Activated CD4-positive, alpha-beta T cell treated with anti-CD3 and anti-CD28 coated beads for 36 hours (primary cell): ENCODE data around the gene HENMT1. TPM values are rescaled to one million over a fixed set of nuclear protein-coding genes. Genes with fewer than 3 reads are reported as not detected.

Experiments
- ATAC-seq: fragments of 200-7000 bp; cut with Tn5 transposase; one replicate; pipeline ENCODE4 v1.10.0; 2021; ENCODE audit warnings: mild to moderate bottlenecking, moderate library complexity
- CTCF ChIA-PET: fragments of 350-600 bp; sonication (Branson Sonifier 250); formaldehyde crosslinking; loops from one replicate; lab custom pipeline; 2021; ENCODE audit warnings: antibody characterized with exemption; lab: Charles Lee
- POLR2A ChIA-PET: fragments of 350-600 bp; sonication (Branson Sonifier 250); formaldehyde crosslinking; loops from one replicate; lab custom pipeline; 2021; ENCODE audit warnings: antibody characterized with exemption, inconsistent platforms; lab: Charles Lee
- DNase-seq: peaks from one replicate; pipeline ENCODE4 v3.0.0-alpha.2; 2020
- H3K27ac Mint-ChIP-seq: one replicate; pipeline ENCODE4 v1.8.0; 2021; ENCODE audit warnings: mixed read lengths
- H3K27me3 Mint-ChIP-seq: one replicate; pipeline ENCODE4 v1.8.0; 2021; ENCODE audit warnings: mixed read lengths
- H3K36me3 Mint-ChIP-seq: one replicate; pipeline ENCODE4 v1.8.0; 2021; ENCODE audit warnings: low read depth, mixed read lengths
- H3K4me1 Mint-ChIP-seq: one replicate; pipeline ENCODE4 v1.8.0; 2021; ENCODE audit warnings: mixed read lengths
- H3K4me3 Mint-ChIP-seq: one replicate; pipeline ENCODE4 v1.8.0; 2021; ENCODE audit warnings: mild to moderate bottlenecking, moderate library complexity, mixed read lengths
- H3K9me3 Mint-ChIP-seq: one replicate; pipeline ENCODE4 v1.8.0; 2021; ENCODE audit warnings: low read depth, mixed read lengths
- intact Hi-C, 2 experiments: fragments of 100-400 bp; cut with DNase I in 1 of 2; cut with micrococcal nuclease in 1 of 2; formaldehyde crosslinking; loops; one replicate each; pipeline versions ENCODE4 v1.14.2 to v1.15.1; 2022 to 2024; cut with DNase I, micrococcal nuclease
- total RNA-seq, 2 experiments: library from RNA; stranded (reverse); gene quantifications; one replicate each; pipeline ENCODE4 v1.2.3, GENCODE V29; 2021

HENMT1 gene
- total RNA-seq, 2 experiments from 2014 or later = 14.6 to 20.6 TPM

DNA sequence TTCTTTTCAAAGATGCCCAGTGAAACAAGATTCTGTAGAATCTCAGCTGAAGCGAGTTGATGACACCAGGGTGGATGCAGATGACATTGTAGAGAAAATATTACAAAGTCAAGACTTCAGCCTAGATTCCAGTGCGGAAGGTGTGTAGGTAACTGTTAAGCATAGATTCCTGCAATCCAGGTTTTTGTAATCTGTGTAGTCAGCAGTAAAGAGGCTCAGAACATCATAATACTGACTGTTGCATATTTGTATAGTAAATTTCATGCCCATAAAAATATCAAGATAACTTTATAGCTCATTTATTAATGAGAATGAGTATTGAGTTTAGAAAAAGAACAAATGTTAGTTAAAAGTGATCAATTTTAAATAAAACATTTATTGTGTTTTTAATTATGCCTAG lies 32.2 kb downstream of the HENMT1 start:
- no peak for ATAC-seq
- peaks cover 2% of the 10 kb centered on the region for H3K36me3 Mint-ChIP-seq
- intact Hi-C loops = no loop called here
- H3K4me3 Mint-ChIP-seq = no peak overlapping the region
- DNase-seq = no peak
- POLR2A ChIA-PET = no interaction called here
- CTCF ChIA-PET = interaction anchor here (1.3 to 2.6 kb wide), 5 partner anchors 9 to 21 kb away, joined by 3 to 9 read pairs (median 5); no protein-coding TSS in a partner anchor
- no peak overlapping the region for H3K27ac Mint-ChIP-seq
- H3K4me1 Mint-ChIP-seq = no peaks in the 10 kb centered on the region
- no peaks in the 10 kb centered on the region for H3K9me3 Mint-ChIP-seq
- H3K27me3 Mint-ChIP-seq = no peaks in the 10 kb centered on the region

DNA sequence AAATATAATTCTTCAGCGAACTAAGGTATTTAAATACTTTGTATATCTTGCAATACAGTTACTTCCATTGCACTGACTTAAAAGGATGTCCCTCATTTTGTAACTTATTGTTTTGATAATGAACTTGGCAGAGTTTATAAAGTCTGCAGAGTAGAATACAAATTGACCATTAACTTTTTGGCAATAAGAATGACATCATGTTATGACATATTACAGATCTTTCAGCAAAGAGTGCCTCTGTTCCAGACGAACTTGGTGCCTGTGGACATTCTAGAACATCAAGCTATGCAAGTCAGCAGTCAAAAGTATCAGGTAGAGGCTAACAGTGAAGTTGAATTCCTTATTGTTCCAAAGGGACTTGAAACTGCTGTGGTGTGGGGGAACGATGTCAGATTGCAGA lies 32.9 kb downstream of the HENMT1 start:
- ChIA-PET CTCF (interaction anchor here (0.6 to 2.6 kb wide), 5 partner anchors 10 to 116 kb away, joined by 3 to 9 read pairs (median 3); no protein-coding TSS in a partner anchor), POLR2A (no interaction called here)
- peaks cover 2% of the 10 kb centered on the region for H3K36me3 Mint-ChIP-seq
- no peak overlapping the region for H3K27ac Mint-ChIP-seq
- no peaks in the 10 kb centered on the region for H3K4me1 Mint-ChIP-seq
- H3K4me3 Mint-ChIP-seq = no peak overlapping the region
- DNase-seq = no peak
- ATAC-seq = no peak
- no peaks in the 10 kb centered on the region for H3K27me3 Mint-ChIP-seq
- intact Hi-C loops = no loop called here
- no peaks in the 10 kb centered on the region for H3K9me3 Mint-ChIP-seq

DNA sequence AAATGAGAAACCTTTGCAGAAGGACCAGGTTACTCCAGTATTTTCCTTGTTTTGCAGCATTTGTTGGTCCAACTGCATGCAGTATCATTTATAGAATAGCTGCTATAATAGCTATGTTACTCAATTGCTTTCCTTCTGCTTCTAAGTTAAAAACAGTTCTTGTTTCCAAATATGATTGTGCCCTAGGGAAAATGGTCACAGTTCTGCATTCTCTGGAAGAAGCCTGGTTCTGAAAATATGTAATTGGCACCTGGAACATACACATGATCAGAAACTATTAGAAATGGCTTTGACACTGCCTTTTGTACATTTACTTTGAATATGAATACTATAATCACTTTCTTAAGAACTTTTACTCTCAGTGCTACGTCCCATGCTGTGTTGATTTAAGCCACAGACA lies 33.6 kb downstream of the HENMT1 start:
- H3K4me3 Mint-ChIP-seq = no peak overlapping the region
- ChIA-PET POLR2A (no interaction called here), CTCF (interaction anchor here (1.9 kb wide), 1 partner anchor 13 kb away, joined by 5 read pairs; no protein-coding TSS in a partner anchor)
- ATAC-seq (no peak), DNase-seq (no peak)
- no peaks in the 10 kb centered on the region for H3K4me1 Mint-ChIP-seq
- no peak overlapping the region for H3K27ac Mint-ChIP-seq
- intact Hi-C loops = no loop called here
- no peaks in the 10 kb centered on the region for H3K27me3 Mint-ChIP-seq
- peaks cover 2% of the 10 kb centered on the region for H3K36me3 Mint-ChIP-seq
- no peaks in the 10 kb centered on the region for H3K9me3 Mint-ChIP-seq

DNA sequence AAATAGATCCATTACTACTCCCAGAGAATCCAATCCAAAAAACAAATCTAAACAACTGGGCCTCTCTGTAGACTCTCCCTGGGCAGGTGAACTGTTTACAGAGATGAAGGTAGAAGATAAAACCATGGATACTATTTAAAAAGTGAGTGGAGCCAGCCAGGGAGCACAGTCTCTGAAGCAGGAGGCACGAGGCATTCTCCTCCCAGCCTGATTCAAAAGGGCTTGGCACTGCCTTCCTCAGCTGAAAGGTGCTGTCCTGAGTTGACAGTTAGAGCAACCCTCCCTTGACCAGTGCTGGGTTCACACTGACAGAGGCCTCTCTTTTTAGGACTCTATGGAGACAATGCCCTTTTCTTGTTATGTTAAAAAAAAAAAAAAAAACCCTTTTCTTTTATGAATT lies 36.8 kb downstream of the HENMT1 start:
- Mint-ChIP-seq H3K4me1 (no peaks in the 10 kb centered on the region), H3K9me3 (no peaks in the 10 kb centered on the region), H3K36me3 (no peaks in the 10 kb centered on the region), H3K27me3 (no peaks in the 10 kb centered on the region), H3K4me3 (no peak overlapping the region), H3K27ac (no peak overlapping the region)
- ChIA-PET POLR2A (no interaction called here), CTCF (interaction anchor here (0.7 kb wide), 1 partner anchor 750 kb away, joined by 4 read pairs; no protein-coding TSS in a partner anchor)
- intact Hi-C loops = no loop called here
- ATAC-seq (no peak), DNase-seq (no peak)

DNA sequence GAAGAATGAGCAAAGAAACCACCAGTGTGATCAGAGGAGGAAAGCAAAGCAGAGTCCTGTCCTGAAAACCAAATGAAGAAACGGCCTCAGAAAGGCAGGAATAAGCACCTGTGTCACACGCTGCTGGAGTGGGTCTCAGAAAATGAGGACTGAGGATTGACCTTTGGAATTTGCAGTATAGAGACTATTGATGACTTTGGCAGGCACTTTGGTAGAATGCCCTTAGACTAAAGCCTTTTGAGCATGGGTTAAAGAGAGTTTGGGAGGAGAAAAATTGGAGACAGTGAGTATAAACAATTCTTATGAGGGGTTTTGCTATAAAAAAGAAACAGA lies 43.2 kb downstream of the HENMT1 start:
- intact Hi-C loops = no loop called here
- Mint-ChIP-seq H3K27me3 (no peaks in the 10 kb centered on the region), H3K27ac (no peak overlapping the region), H3K4me3 (no peak overlapping the region), H3K9me3 (no peaks in the 10 kb centered on the region), H3K4me1 (no peaks in the 10 kb centered on the region), H3K36me3 (no peaks in the 10 kb centered on the region)
- POLR2A ChIA-PET = no interaction called here
- DNase-seq (no peak), ATAC-seq (no peak)
- CTCF ChIA-PET = interaction anchor here (1.5 kb wide), 1 partner anchor 105 kb away, joined by 4 read pairs; no protein-coding TSS in a partner anchor

DNA sequence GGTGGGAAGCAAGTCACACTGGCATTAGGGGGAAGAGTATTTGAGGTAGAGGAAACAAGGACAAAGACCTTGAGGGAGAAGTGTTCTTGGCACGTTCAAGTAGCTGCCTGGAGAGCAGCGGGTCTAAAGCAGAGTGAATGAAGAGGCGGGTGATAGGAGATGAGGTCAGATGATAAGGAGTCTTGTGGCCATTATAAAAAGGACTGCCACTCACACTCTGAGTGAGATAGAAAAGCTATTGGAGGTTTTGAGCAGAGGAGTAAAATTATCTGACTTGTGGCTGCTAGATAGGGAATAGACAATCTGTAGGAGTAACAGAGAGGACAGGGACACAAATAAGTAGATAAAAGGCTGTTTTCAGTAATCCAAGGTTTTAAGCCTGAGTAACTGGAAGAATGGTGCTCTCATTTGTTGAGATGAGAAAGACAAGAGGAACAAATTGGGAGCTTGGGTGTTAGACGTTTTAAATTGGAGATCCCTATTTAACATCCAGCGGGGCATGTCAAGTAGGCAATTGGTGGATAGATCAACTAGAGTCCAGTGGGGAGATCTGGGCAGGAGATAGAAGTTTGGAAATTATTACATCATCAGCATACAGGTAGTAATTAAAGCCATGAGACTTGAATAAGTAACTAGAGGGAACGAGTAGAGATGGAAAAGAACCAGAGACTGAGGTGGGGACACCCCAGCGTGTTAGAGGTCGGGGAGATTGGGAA lies 43.7 kb downstream of the HENMT1 start:
- Mint-ChIP-seq H3K4me3 (no peak overlapping the region), H3K27me3 (no peaks in the 10 kb centered on the region), H3K9me3 (no peaks in the 10 kb centered on the region), H3K36me3 (no peaks in the 10 kb centered on the region), H3K4me1 (no peaks in the 10 kb centered on the region), H3K27ac (no peak overlapping the region)
- ATAC-seq (no peak), DNase-seq (no peak)
- ChIA-PET POLR2A (no interaction called here), CTCF (interaction anchor here (1.3 to 1.5 kb wide), 2 partner anchors 56 to 105 kb away, joined by 3 to 4 read pairs; no protein-coding TSS in a partner anchor)
- intact Hi-C loops = no loop called here

DNA sequence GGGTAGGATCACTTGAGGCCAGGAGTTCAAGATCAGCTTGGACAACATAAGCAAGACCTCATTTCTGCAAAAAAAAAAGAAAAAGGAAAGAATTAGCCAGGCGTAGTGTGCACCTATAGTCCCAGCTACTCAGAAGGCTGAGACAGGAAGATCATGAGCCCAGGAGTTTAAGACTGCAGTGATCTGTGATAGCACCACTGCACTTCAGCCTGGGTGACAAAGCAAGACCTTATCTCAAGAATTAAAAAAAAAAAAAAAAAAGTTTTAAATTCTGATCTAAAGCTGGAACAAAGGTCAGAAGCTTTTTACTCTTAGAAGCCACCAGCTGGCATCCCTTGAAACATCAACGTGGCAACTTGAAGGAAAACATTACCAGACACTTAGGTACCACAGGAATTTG lies 45.3 kb downstream of the HENMT1 start:
- no peak overlapping the region for H3K27ac Mint-ChIP-seq
- no peaks in the 10 kb centered on the region for H3K9me3 Mint-ChIP-seq
- ChIA-PET CTCF (interaction anchor here (1.1 kb wide), 1 partner anchor 28 kb away, joined by 4 read pairs; no protein-coding TSS in a partner anchor), POLR2A (interaction anchor here (0.7 kb wide), 1 partner anchor 103 kb away, joined by 3 read pairs; no protein-coding TSS in a partner anchor)
- no peak for DNase-seq
- H3K27me3 Mint-ChIP-seq = no peaks in the 10 kb centered on the region
- no peak overlapping the region for H3K4me3 Mint-ChIP-seq
- no peaks in the 10 kb centered on the region for H3K36me3 Mint-ChIP-seq
- ATAC-seq = no peak
- no peaks in the 10 kb centered on the region for H3K4me1 Mint-ChIP-seq
- intact Hi-C loops = no loop called here

GRCh38 chr1:108612496-108612895 lies 48.4 kb downstream of the HENMT1 start:
- H3K27me3 Mint-ChIP-seq = no peaks in the 10 kb centered on the region
- H3K27ac Mint-ChIP-seq = no peak overlapping the region
- intact Hi-C loops = no loop called here
- ChIA-PET POLR2A (no interaction called here), CTCF (interaction anchor here (1.6 to 1.8 kb wide), 2 partner anchors 17 to 101 kb away, joined by 3 to 5 read pairs; no protein-coding TSS in a partner anchor)
- no peaks in the 10 kb centered on the region for H3K9me3 Mint-ChIP-seq
- DNase-seq (no peak), ATAC-seq (no peak)
- peaks cover 5% of the 10 kb centered on the region for H3K36me3 Mint-ChIP-seq
- H3K4me1 Mint-ChIP-seq = no peaks in the 10 kb centered on the region
- H3K4me3 Mint-ChIP-seq = no peak overlapping the region

- no peak overlapping the region for H3K27ac Mint-ChIP-seq
- DNase-seq = no peak
- H3K4me3 Mint-ChIP-seq = no peak overlapping the region
- ATAC-seq = no peak
- no peaks in the 10 kb centered on the region for H3K4me1 Mint-ChIP-seq
- H3K9me3 Mint-ChIP-seq = no peaks in the 10 kb centered on the region
- POLR2A ChIA-PET = no interaction called here
- CTCF ChIA-PET = interaction anchor here (1.6 to 1.8 kb wide), 2 partner anchors 17 to 100 kb away, joined by 3 to 5 read pairs; no protein-coding TSS in a partner anchor
- intact Hi-C loops = no loop called here
- no peaks in the 10 kb centered on the region for H3K27me3 Mint-ChIP-seq
- H3K36me3 Mint-ChIP-seq = peaks cover 5% of the 10 kb centered on the region
Observed at GRCh38 chr1:108611984-108612383, 48.9 kb downstream of the HENMT1 start.

- H3K27me3 Mint-ChIP-seq = no peaks in the 10 kb centered on the region
- ChIA-PET POLR2A (no interaction called here), CTCF (interaction anchor here (0.7 kb wide), 1 partner anchor 14 kb away, joined by 3 read pairs; no protein-coding TSS in a partner anchor)
- H3K27ac Mint-ChIP-seq = no peak overlapping the region
- intact Hi-C loops = no loop called here
- no peak for DNase-seq
- ATAC-seq = no peak
- peaks cover 5% of the 10 kb centered on the region for H3K36me3 Mint-ChIP-seq
- H3K4me1 Mint-ChIP-seq = no peaks in the 10 kb centered on the region
- H3K9me3 Mint-ChIP-seq = no peaks in the 10 kb centered on the region
- H3K4me3 Mint-ChIP-seq = no peak overlapping the region
Observed at GRCh38 chr1:108610073-108610472, 50.8 kb downstream of the HENMT1 start.

GRCh38 chr1:108609483-108610049 lies 51.3 kb downstream of the HENMT1 start:
- ATAC-seq (no peak), DNase-seq (no peak)
- Mint-ChIP-seq H3K4me3 (no peak overlapping the region), H3K36me3 (peaks cover 5% of the 10 kb centered on the region), H3K9me3 (no peaks in the 10 kb centered on the region), H3K27ac (no peak overlapping the region), H3K27me3 (no peaks in the 10 kb centered on the region), H3K4me1 (no peaks in the 10 kb centered on the region)
- intact Hi-C loops = no loop called here
- ChIA-PET CTCF (interaction anchor here (0.7 kb wide), 1 partner anchor 14 kb away, joined by 3 read pairs; no protein-coding TSS in a partner anchor), POLR2A (no interaction called here)
